ENCODE results near the gene PACS2. TPM values are rescaled to one million over a fixed set of nuclear protein-coding genes. Genes with fewer than 3 reads are reported as not detected.

Gene PACS2
- total and polyA plus RNA-seq, 2 donors (not counting 1 experiment from before 2014, with no cell fraction given), result 65.6 to 70.7 TPM

GRCh38 chr14:105397350-105397931 is 82.9 kb downstream of the PACS2 start:
- POLR2A ChIA-PET, result interaction anchor here (0.6 to 1.1 kb wide), 4 partner anchors 34 to 97 kb away, joined by 3 read pairs; partner anchors contain the start of genes BRF1 and CRIP1
- Mint-ChIP-seq H3K27me3 (no peaks in the 10 kb centered on the region), H3K27ac (peak overlapping the region; percentile 91), H3K4me1 (peaks cover 16% of the 10 kb centered on the region), H3K4me3 (peak overlapping the region; percentile 90), H3K9me3 (ENCODE audit: insufficient read depth) (no peaks in the 10 kb centered on the region)
- CTCF ChIA-PET, result interaction anchor here (1.0 to 3.4 kb wide), 3 partner anchors 27 to 92 kb away, joined by 3 to 11 read pairs (median 3); no protein-coding TSS in a partner anchor
- peak overlapping the region; percentile 96 for H3K9ac ChIP-seq (ENCODE audit: low read length)
- ATAC-seq (ENCODE audit: low read depth) (no peak), DNase-seq (no peak)
- peak overlapping the region; percentile 75 to 86 for H3K27ac ChIP-seq (ENCODE audit: low read length in 2 of 2)
- H3K4me2 ChIP-seq (replicated peaks; ENCODE audit: low read depth, low read length, poor library complexity, severe bottlenecking), result peak overlapping the region; percentile 100
- peaks cover 0 to 6% (median 0%) of the 10 kb centered on the region in 3 donors for H3K9me3 ChIP-seq (ENCODE audit: control extremely low read depth in 1 of 3, control insufficient read depth in 2 of 3, insufficient read depth in 1 of 3, low read length in 2 of 3)
- H4K20me1 ChIP-seq (ENCODE audit: control insufficient read depth, insufficient read depth, low read length, poor library complexity, severe bottlenecking), result peaks cover 5% of the 10 kb centered on the region
- H2AFZ ChIP-seq (ENCODE audit: insufficient read depth, low read depth, low read length, poor library complexity, severe bottlenecking), result peak overlapping the region; percentile 91
- intact Hi-C loops (cut with micrococcal nuclease), result loop anchor here (5.0 kb wide), 1 partner anchor 95 kb away; the partner anchor contains the start of gene BRF1
- H3K4me1 ChIP-seq (ENCODE audit: control insufficient read depth in 2 of 2, insufficient read depth in 2 of 2, low read length in 2 of 2), result peaks cover 16 to 23% of the 10 kb centered on the region in 2 donors
- peaks cover 0 to 2% of the 10 kb centered on the region in 2 experiments for H3K36me3 ChIP-seq (replicated peaks in 1 of 2; ENCODE audit: control extremely low read depth in 1 of 2, control insufficient read depth in 1 of 2, extremely low read depth in 1 of 2, insufficient read depth in 2 of 2, low read length in 1 of 2)
- peak overlapping the region in 4 of 5 experiments; percentile 54 to 94 (median 86) for H3K4me3 ChIP-seq (ENCODE audit: control extremely low read depth in 1 of 5, extremely low read depth in 1 of 5, insufficient read depth in 1 of 5, low read depth in 2 of 5, low read length in 4 of 5)
- TF ChIP-seq EZH2 (IDR thresholded peaks at IDR 0.05; ENCODE audit: borderline replicate concordance, insufficient read depth, low read depth, low read length, poor library complexity, severe bottlenecking), result no peak
- no peak for TF ChIP-seq CTCF (IDR thresholded peaks at IDR 0.05)
- peaks cover 18% of the 10 kb centered on the region for H3K79me2 ChIP-seq (ENCODE audit: control insufficient read depth, insufficient read depth, low read length)
- WGBS (ENCODE audit: insufficient coverage), result 98% methylated on average over 9 of the region's 13 CpGs
- H3K27me3 ChIP-seq (replicated peaks in 1 of 4; ENCODE audit: control extremely low read depth in 1 of 4, control insufficient read depth in 3 of 4, insufficient read depth in 4 of 4, low read length in 3 of 4), result no peaks in the 10 kb centered on the region
